Pancreas (tissue), 10 donors: ENCODE data around the gene SEMA4D. TPM values are rescaled to one million over a fixed set of nuclear protein-coding genes. Genes with fewer than 3 reads are reported as not detected.
A peak's percentile ranks its signal among the peaks of the same experiment; 100 is the strongest.

Experiments
- ATAC-seq, 4 donors: fragments of 200-7000 bp; cut with Tn5 transposase; one replicate each; pipeline versions ENCODE4 v1.8.0 to v1.9.1; 2020; ENCODE audit warnings: mild to moderate bottlenecking in 4 of 4, moderate library complexity in 4 of 4
- DNase-seq, 6 donors: peaks; one replicate each; pipeline ENCODE4 v3.0.0-alpha.2; 2020
- FAIRE-seq: peaks from 2 replicates; lab custom pipeline; 2012; peaks lifted over from hg19 to GRCh38; lab: Jason Lieb, UNC
- H3K27ac ChIP-seq, 4 donors: fragments of 200-600 bp; sonication (generic); 1 replicate in 3 of 4; 2 replicates in 1 of 4; pipeline versions ENCODE4 v1.5.0 to v1.8.0; 2020
- H3K27me3 ChIP-seq, 4 donors: fragments of 200-600 bp; one replicate each; pipeline ENCODE4 v1.8.0; 2021
- H3K36me3 ChIP-seq, 3 donors: fragments of 200-600 bp; sonication (generic) in 1 of 3; one replicate each; pipeline versions ENCODE4 v1.5.0 to v1.8.0; 2020 to 2021
- H3K4me1 ChIP-seq, 3 donors: fragments of 200-600 bp; one replicate each; pipeline ENCODE4 v1.8.0; 2021
- H3K4me3 ChIP-seq, 4 donors: fragments of 200-600 bp; sonication (generic) in 2 of 4; one replicate each; pipeline versions ENCODE4 v1.5.0 to v1.8.0; 2020 to 2021
- H3K9me3 ChIP-seq, 4 donors: fragments of 200-600 bp; one replicate each; pipeline ENCODE4 v1.8.0; 2021
- WGBS, 2 donors: extraction: QIAGEN DNeasy Blood & Tissue Kit; methylation state at CpG; one replicate each; pipeline ENCODE4 v1.1.7; 2013; 5-methylcytosine and 5-hydroxymethylcytosine counted together
- intact Hi-C, 3 donors: fragments of 100-400 bp; cut with DNase I; formaldehyde crosslinking; loops; one replicate each; pipeline versions ENCODE4 v1.11.1 to v1.14.2; 2022
- polyA plus RNA-seq, 2 donors: library from polyadenylated mRNA; stranded (reverse); fragments of 200-250 nt; gene quantifications; one replicate each; pipeline ENCODE4 v1.2.3, GENCODE V29; 2013
- total RNA-seq, 6 donors: library from RNA; stranded (reverse); fragmentation: NEBNext Ultra II Directional in 4 of 6; extraction: Animal tissue kit (Norgen Biotek cat#: 25700) in 4 of 6; gene quantifications; one replicate each; pipeline versions ENCODE4 v1.2.1 to v1.2.4, GENCODE V29; 2021 to 2023
- TF ChIP-seq, protein P1 (sequence below), 4 donors: fragments of 200-600 bp; sonication (generic) in 3 of 4; IDR thresholded peaks; one replicate each; pipeline versions ENCODE4 v1.5.0 to v1.8.0; 2021; ENCODE audit warnings: antibody characterized with exemption in 4 of 4
- donor health status: healthy with polysubstance abuse.
- donor health status: DM: no; HTN: no; CAD: no; lungs with moderate emphysema.
- donor health status: DM: no; HTN: no; CAD: no.
- donor health status: control.
- donor health status: control.
- donor health status: Bipolar disorder and iron deficiency.
- donor health status: DM: yes; HTN: yes; CAD: no.
- donor health status: DM: no; HTN: no; CAD: no.
- donor health status: DM: no; HTN: no; CAD: no.
- donor health status: DM: yes; HTN: yes; CAD: no.

SEMA4D gene
- total and polyA plus RNA-seq, 8 donors: 7.1 to 29.7 (median 12.9) TPM

DNA sequence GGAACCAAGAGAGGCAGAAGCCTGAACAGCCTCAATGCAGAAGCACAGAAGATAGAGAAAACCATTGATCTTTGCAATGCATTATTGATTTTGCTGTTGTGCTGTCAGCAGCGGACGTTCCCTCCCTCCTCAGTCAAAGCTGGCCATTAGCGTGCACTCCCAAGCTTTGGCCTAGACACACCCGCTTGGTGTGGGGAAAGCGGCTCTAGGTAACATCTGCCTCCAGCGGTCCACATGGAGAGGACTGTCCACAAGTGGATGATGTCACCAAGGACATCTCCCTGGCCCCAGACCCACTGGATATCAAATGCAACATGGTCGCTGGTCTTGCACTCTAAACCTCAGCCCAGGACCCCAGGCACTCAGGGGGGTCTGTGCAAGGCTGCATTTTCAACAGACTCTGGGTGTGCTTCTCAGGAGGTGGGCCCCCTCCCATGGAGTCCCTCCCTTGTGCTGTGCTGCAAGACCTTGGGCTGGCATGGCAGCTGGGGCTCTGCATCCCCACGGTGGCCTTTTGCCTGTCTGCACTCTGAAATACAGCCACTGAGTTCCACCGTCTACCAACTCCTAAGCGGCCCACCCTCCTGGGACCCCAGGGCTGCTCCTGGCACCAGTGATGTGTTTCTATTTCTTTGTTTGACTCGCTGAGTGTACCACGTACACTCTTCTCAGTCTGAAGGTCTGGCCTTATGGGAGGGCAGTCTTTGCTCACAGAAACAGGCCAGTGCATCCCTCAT, 1.9 kb downstream of the SEMA4D start:
- TF ChIP-seq, protein P1, sequence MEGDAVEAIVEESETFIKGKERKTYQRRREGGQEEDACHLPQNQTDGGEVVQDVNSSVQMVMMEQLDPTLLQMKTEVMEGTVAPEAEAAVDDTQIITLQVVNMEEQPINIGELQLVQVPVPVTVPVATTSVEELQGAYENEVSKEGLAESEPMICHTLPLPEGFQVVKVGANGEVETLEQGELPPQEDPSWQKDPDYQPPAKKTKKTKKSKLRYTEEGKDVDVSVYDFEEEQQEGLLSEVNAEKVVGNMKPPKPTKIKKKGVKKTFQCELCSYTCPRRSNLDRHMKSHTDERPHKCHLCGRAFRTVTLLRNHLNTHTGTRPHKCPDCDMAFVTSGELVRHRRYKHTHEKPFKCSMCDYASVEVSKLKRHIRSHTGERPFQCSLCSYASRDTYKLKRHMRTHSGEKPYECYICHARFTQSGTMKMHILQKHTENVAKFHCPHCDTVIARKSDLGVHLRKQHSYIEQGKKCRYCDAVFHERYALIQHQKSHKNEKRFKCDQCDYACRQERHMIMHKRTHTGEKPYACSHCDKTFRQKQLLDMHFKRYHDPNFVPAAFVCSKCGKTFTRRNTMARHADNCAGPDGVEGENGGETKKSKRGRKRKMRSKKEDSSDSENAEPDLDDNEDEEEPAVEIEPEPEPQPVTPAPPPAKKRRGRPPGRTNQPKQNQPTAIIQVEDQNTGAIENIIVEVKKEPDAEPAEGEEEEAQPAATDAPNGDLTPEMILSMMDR (IDR thresholded peaks at IDR 0.05): no peak
- Histone ChIP-seq H3K4me3 (peak overlapping the region in 1 of 4 donors; percentile 80), H3K36me3 (no peaks in the 10 kb centered on the region), H3K9me3 (no peaks in the 10 kb centered on the region), H3K27ac (no peak overlapping the region), H3K4me1 (peaks cover 0 to 10% (median 0%) of the 10 kb centered on the region in 3 donors), H3K27me3 (no peaks in the 10 kb centered on the region)
- WGBS, 2 donors: 76 to 87% methylated on average over 12 of the region's 12 CpGs
- FAIRE-seq: no peak
- intact Hi-C loops: no loop called here
- ATAC-seq: no peak
- DNase-seq: no peak

DNA sequence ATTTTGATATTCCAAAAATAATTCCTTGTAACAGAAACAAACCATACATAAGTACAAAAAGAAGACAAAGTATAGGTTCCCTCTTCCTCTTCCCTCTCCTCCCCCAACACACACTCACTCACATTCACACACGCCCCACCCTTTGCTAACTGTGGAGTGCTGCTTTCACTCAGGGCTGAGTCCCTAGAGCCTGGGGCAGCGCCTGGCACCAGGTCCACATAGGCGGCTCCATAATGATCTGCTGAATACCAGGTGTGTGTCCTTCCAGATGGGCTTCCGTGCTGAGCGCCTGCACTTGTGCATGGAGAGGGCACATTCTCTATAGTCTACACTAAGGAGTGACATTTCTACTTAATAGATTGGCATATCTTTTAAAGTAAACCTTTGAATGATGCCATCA, 3.7 kb downstream of the SEMA4D start:
- no peak for FAIRE-seq
- WGBS, 2 donors: 87 to 90% methylated on average over 5 of the region's 5 CpGs
- no peak for DNase-seq

DNA sequence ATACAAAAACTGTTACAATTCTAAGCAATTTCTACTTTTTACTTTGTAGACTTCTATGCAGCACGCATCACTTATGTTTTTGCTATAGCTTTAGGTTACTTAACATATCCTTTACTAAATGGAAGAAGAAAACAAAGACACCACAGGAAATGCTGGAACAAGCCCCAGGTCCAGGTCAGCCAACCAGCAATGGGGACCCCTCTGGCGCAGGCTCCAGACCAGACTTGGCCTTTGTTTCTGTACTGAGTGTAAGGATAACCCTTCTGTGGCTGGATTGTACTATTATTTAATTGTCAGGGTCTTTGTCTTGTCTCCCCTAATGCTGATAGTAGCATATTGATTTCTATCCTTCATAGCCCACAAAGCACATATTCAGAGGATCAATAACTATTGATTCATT, 4.2 kb downstream of the SEMA4D start:
- H3K4me1 ChIP-seq: peaks cover 0 to 10% (median 0%) of the 10 kb centered on the region in 3 donors
- intact Hi-C loops: no loop called here
- TF ChIP-seq, protein P1 (IDR thresholded peaks at IDR 0.05): no peak
- no peaks in the 10 kb centered on the region for H3K9me3 ChIP-seq
- H3K27me3 ChIP-seq: no peaks in the 10 kb centered on the region
- FAIRE-seq (no peak), ATAC-seq (no peak), DNase-seq (no peak)
- WGBS, 2 donors: 91 to 94% methylated on average over 2 of the region's 2 CpGs
- H3K36me3 ChIP-seq: no peaks in the 10 kb centered on the region
- no peak overlapping the region for H3K27ac ChIP-seq
- H3K4me3 ChIP-seq: no peak overlapping the region

More for the DNA sequence above, 3.7 kb downstream of the SEMA4D start:
- H3K27ac ChIP-seq: no peak overlapping the region
- TF ChIP-seq, protein P1 (IDR thresholded peaks at IDR 0.05): no peak
- ATAC-seq: no peak
- H3K4me3 ChIP-seq: no peak overlapping the region
- no peaks in the 10 kb centered on the region for H3K27me3 ChIP-seq
- H3K36me3 ChIP-seq: no peaks in the 10 kb centered on the region
- peaks cover 0 to 10% (median 0%) of the 10 kb centered on the region in 3 donors for H3K4me1 ChIP-seq
- intact Hi-C loops: no loop called here
- no peaks in the 10 kb centered on the region for H3K9me3 ChIP-seq

DNA sequence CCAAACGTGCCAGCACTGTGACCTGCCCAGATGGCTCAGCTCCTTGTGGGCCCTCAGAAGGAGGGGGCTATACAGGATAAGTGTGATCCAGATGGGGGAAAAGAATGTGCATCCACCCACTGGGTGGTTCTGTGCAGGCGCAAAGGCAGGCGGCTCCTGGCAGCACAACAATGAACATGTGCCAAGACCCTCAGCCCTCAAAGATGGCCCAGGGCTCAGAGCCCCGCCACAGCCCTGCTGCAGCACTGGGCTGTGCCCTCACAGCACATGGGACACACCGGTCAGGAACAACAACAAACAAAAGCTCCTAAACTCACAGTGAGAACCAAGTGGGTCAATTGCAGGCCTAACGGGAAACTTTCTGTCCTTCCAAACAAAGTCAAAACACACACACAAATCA, 4.7 kb downstream of the SEMA4D start:
- Histone ChIP-seq H3K36me3 (no peaks in the 10 kb centered on the region), H3K4me1 (peaks cover 0 to 7% (median 0%) of the 10 kb centered on the region in 3 donors), H3K4me3 (no peak overlapping the region), H3K27ac (no peak overlapping the region), H3K9me3 (no peaks in the 10 kb centered on the region), H3K27me3 (no peaks in the 10 kb centered on the region)
- intact Hi-C loops: no loop called here
- 88 to 90% methylated on average over 6 of the region's 6 CpGs for WGBS, 2 donors
- FAIRE-seq: no peak
- no peak for DNase-seq
- TF ChIP-seq, protein P1 (IDR thresholded peaks at IDR 0.05): no peak
- ATAC-seq: no peak

DNA sequence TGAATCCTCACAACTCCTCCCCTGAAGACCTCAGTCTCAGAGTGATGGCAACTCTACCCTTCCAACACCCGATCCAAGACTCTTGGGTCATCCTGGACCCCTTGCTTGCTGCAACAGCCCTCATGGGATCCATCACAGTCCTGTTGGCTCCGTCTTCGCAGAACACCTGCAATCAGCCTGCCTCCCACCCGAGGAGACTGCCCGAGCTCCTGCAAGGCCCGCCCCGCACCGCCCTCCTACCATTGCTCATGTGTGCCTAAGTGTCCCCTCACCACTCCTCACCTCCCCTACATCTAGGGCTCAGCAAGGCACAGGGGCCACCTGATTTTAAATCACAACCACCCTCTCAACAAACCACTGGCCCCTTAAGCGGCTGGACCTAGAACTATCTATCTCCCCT, 5.3 kb downstream of the SEMA4D start:
- Histone ChIP-seq H3K4me1 (peaks cover 0 to 10% (median 0%) of the 10 kb centered on the region in 3 donors), H3K9me3 (no peaks in the 10 kb centered on the region), H3K4me3 (no peak overlapping the region), H3K36me3 (no peaks in the 10 kb centered on the region), H3K27me3 (no peaks in the 10 kb centered on the region), H3K27ac (no peak overlapping the region)
- WGBS, 2 donors: 94 to 96% methylated on average over 9 of the region's 9 CpGs
- intact Hi-C loops: no loop called here
- FAIRE-seq (no peak), DNase-seq (no peak), ATAC-seq (no peak)
- TF ChIP-seq, protein P1 (IDR thresholded peaks at IDR 0.05): no peak
